ENCODE results near the gene PIGU.

The PIGU gene

GRCh38 chr20:34706912-34707784 lies 30.3 kb upstream of the PIGU start:
- no peaks in the 10 kb centered on the region for H3K36me3 ChIP-seq (ENCODE audit: control insufficient read depth, insufficient read depth, low read length)
- H3K27me3 ChIP-seq (ENCODE audit: control insufficient read depth, insufficient read depth, low read length), result peaks cover 12% of the 10 kb centered on the region; the same call in 1 of the 2 replicates
- DNase-seq (ENCODE audit: low read depth, low spot score), result no peak
- H3K4me3 ChIP-seq (ENCODE audit: low read length), result no peak overlapping the region
- peaks cover 3% of the 10 kb centered on the region for H3K4me1 ChIP-seq (ENCODE audit: control insufficient read depth, insufficient read depth, low read length)
- no peaks in the 10 kb centered on the region for H3K9me3 ChIP-seq (ENCODE audit: control insufficient read depth, insufficient read depth, low read length)
- WGBS (ENCODE audit: insufficient coverage, insufficient read length), result no CpG with 5 or more reads among the region's 3 CpGs
- H3K27ac ChIP-seq (ENCODE audit: low read length), result no peak overlapping the region

GRCh38 chr20:34706302-34706875 lies 29.5 kb upstream of the PIGU start:
- H3K27me3 ChIP-seq (ENCODE audit: control insufficient read depth, insufficient read depth, low read length), result peaks cover 12% of the 10 kb centered on the region; the same call in 1 of the 2 replicates
- no peaks in the 10 kb centered on the region for H3K9me3 ChIP-seq (ENCODE audit: control insufficient read depth, insufficient read depth, low read length)
- no peak for DNase-seq (ENCODE audit: low read depth, low spot score)
- H3K36me3 ChIP-seq (ENCODE audit: control insufficient read depth, insufficient read depth, low read length), result no peaks in the 10 kb centered on the region
- H3K27ac ChIP-seq (ENCODE audit: low read length), result no peak overlapping the region
- no peak overlapping the region for H3K4me3 ChIP-seq (ENCODE audit: low read length)
- WGBS (ENCODE audit: insufficient coverage, insufficient read length), result no CpG with 5 or more reads among the region's 1 CpG
- H3K4me1 ChIP-seq (ENCODE audit: control insufficient read depth, insufficient read depth, low read length), result peaks cover 3% of the 10 kb centered on the region

GRCh38 chr20:34705397-34706301 lies 28.8 kb upstream of the PIGU start:
- WGBS (ENCODE audit: insufficient coverage, insufficient read length), result no CpG with 5 or more reads among the region's 6 CpGs
- no peaks in the 10 kb centered on the region for H3K36me3 ChIP-seq (ENCODE audit: control insufficient read depth, insufficient read depth, low read length)
- no peaks in the 10 kb centered on the region for H3K9me3 ChIP-seq (ENCODE audit: control insufficient read depth, insufficient read depth, low read length)
- no peak overlapping the region for H3K4me3 ChIP-seq (ENCODE audit: low read length)
- peaks cover 3% of the 10 kb centered on the region for H3K4me1 ChIP-seq (ENCODE audit: control insufficient read depth, insufficient read depth, low read length)
- peaks cover 6% of the 10 kb centered on the region; the same call in 1 of the 2 replicates for H3K27me3 ChIP-seq (ENCODE audit: control insufficient read depth, insufficient read depth, low read length)
- H3K27ac ChIP-seq (ENCODE audit: low read length), result no peak overlapping the region
- DNase-seq (ENCODE audit: low read depth, low spot score), result no peak

GRCh38 chr20:34705008-34705396 lies 28.1 kb upstream of the PIGU start:
- H3K4me1 ChIP-seq (ENCODE audit: control insufficient read depth, insufficient read depth, low read length), result peaks cover 3% of the 10 kb centered on the region
- H3K36me3 ChIP-seq (ENCODE audit: control insufficient read depth, insufficient read depth, low read length), result no peaks in the 10 kb centered on the region
- H3K4me3 ChIP-seq (ENCODE audit: low read length), result no peak overlapping the region; the same call in 1 of the 2 replicates
- no peak overlapping the region for H3K27ac ChIP-seq (ENCODE audit: low read length)
- no peaks in the 10 kb centered on the region for H3K9me3 ChIP-seq (ENCODE audit: control insufficient read depth, insufficient read depth, low read length)
- no peaks in the 10 kb centered on the region; the same call in 1 of the 2 replicates for H3K27me3 ChIP-seq (ENCODE audit: control insufficient read depth, insufficient read depth, low read length)
- no CpG with 5 or more reads among the region's 5 CpGs for WGBS (ENCODE audit: insufficient coverage, insufficient read length)
- DNase-seq (ENCODE audit: low read depth, low spot score), result no peak

GRCh38 chr20:34704177-34705007 lies 27.5 kb upstream of the PIGU start, which contains the start of gene TP53INP2:
Gene TP53INP2 (plus strand): TSS chr20:34704344. CDS start chr20:34708740, 4,396 bp downstream.
- DNase-seq (ENCODE audit: low read depth, low spot score), result peak; percentile 77
- Histone ChIP-seq H3K36me3 (ENCODE audit: control insufficient read depth, insufficient read depth, low read length) (no peaks in the 10 kb centered on the region), H3K4me1 (ENCODE audit: control insufficient read depth, insufficient read depth, low read length) (peaks cover 3% of the 10 kb centered on the region; the same call in 1 of the 2 replicates), H3K27me3 (ENCODE audit: control insufficient read depth, insufficient read depth, low read length) (no peaks in the 10 kb centered on the region; the same call in 1 of the 2 replicates), H3K9me3 (ENCODE audit: control insufficient read depth, insufficient read depth, low read length) (no peaks in the 10 kb centered on the region), H3K4me3 (ENCODE audit: low read length) (peak within 1 kb of the TSS; percentile 76), H3K27ac (ENCODE audit: low read length) (no peak within 1 kb of the TSS)
- no CpG with 5 or more reads among the region's 82 CpGs for WGBS (ENCODE audit: insufficient coverage, insufficient read length)

GRCh38 chr20:34703424-34704176 lies 26.7 kb upstream of the PIGU start:
- no peak for DNase-seq (ENCODE audit: low read depth, low spot score)
- no peaks in the 10 kb centered on the region for H3K36me3 ChIP-seq (ENCODE audit: control insufficient read depth, insufficient read depth, low read length)
- no peaks in the 10 kb centered on the region; the same call in 1 of the 2 replicates for H3K27me3 ChIP-seq (ENCODE audit: control insufficient read depth, insufficient read depth, low read length)
- no peak overlapping the region for H3K27ac ChIP-seq (ENCODE audit: low read length)
- H3K9me3 ChIP-seq (ENCODE audit: control insufficient read depth, insufficient read depth, low read length), result no peaks in the 10 kb centered on the region
- peak overlapping the region; percentile 76; the same call in 1 of the 2 replicates for H3K4me3 ChIP-seq (ENCODE audit: low read length)
- peaks cover 3% of the 10 kb centered on the region; the same call in 1 of the 2 replicates for H3K4me1 ChIP-seq (ENCODE audit: control insufficient read depth, insufficient read depth, low read length)
- no CpG with 5 or more reads among the region's 38 CpGs for WGBS (ENCODE audit: insufficient coverage, insufficient read length)

GRCh38 chr20:34703061-34703423 lies 26.1 kb upstream of the PIGU start:
- Histone ChIP-seq H3K4me3 (ENCODE audit: low read length) (peak overlapping the region; percentile 76; the same call in 1 of the 2 replicates), H3K36me3 (ENCODE audit: control insufficient read depth, insufficient read depth, low read length) (no peaks in the 10 kb centered on the region), H3K27ac (ENCODE audit: low read length) (no peak overlapping the region), H3K27me3 (ENCODE audit: control insufficient read depth, insufficient read depth, low read length) (no peaks in the 10 kb centered on the region; the same call in 1 of the 2 replicates), H3K9me3 (ENCODE audit: control insufficient read depth, insufficient read depth, low read length) (no peaks in the 10 kb centered on the region), H3K4me1 (ENCODE audit: control insufficient read depth, insufficient read depth, low read length) (peaks cover 3% of the 10 kb centered on the region; the same call in 1 of the 2 replicates)
- no CpG with 5 or more reads among the region's 3 CpGs for WGBS (ENCODE audit: insufficient coverage, insufficient read length)
- DNase-seq (ENCODE audit: low read depth, low spot score), result no peak

- no peak for DNase-seq (ENCODE audit: low read depth, low spot score)
- no peaks in the 10 kb centered on the region for H3K9me3 ChIP-seq (ENCODE audit: control insufficient read depth, insufficient read depth, low read length)
- no peaks in the 10 kb centered on the region; the same call in 1 of the 2 replicates for H3K27me3 ChIP-seq (ENCODE audit: control insufficient read depth, insufficient read depth, low read length)
- no peaks in the 10 kb centered on the region for H3K36me3 ChIP-seq (ENCODE audit: control insufficient read depth, insufficient read depth, low read length)
- H3K4me3 ChIP-seq (ENCODE audit: low read length), result no peak overlapping the region
- WGBS (ENCODE audit: insufficient coverage, insufficient read length), result no CpG with 5 or more reads among the region's 6 CpGs
- no peak overlapping the region for H3K27ac ChIP-seq (ENCODE audit: low read length)
- H3K4me1 ChIP-seq (ENCODE audit: control insufficient read depth, insufficient read depth, low read length), result peaks cover 3% of the 10 kb centered on the region; the same call in 1 of the 2 replicates
Measured at GRCh38 chr20:34701405-34702085, 24.7 kb upstream of the PIGU start.

All from iPS DF 6.9 (cell line).